ENCODE results near the gene NECAP2.

- TF ChIP-seq POLR2A (IDR thresholded peaks at IDR 0.05; ENCODE audit: low read length): no peak
- TF ChIP-seq GATA1 (IDR thresholded peaks at IDR 0.05; ENCODE audit: low read depth, low read length): no peak
These were observed 37.8 kb upstream of the NECAP2 start for GRCh38 chr1:16402742-16403141.
